ENCODE results near the gene IL10RA.

The IL10RA gene

DNA sequence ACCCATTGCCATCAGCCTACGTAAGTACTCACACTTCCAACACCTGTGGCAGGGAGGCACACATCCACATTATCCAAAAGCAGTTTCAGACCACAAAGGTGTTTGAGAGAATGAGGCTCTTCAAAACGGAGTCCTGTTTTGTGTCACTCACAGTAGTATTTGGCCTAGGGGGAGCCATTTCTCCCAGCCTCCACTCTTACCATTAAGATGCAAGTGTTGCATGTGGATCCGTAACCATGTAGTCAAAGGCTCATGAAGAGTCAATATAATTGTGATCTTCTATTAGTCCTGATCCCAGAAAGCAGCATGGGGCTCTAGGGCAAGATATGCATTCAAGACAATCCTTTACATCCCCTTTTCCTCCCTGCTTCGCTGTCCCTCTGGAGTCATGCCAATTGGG is 41.5 kb downstream of the IL10RA start:
- DNase-seq: no peak
- no peaks in the 10 kb centered on the region for H3K9me3 ChIP-seq (ENCODE audit: severe bottlenecking)
- TF ChIP-seq, protein P1, sequence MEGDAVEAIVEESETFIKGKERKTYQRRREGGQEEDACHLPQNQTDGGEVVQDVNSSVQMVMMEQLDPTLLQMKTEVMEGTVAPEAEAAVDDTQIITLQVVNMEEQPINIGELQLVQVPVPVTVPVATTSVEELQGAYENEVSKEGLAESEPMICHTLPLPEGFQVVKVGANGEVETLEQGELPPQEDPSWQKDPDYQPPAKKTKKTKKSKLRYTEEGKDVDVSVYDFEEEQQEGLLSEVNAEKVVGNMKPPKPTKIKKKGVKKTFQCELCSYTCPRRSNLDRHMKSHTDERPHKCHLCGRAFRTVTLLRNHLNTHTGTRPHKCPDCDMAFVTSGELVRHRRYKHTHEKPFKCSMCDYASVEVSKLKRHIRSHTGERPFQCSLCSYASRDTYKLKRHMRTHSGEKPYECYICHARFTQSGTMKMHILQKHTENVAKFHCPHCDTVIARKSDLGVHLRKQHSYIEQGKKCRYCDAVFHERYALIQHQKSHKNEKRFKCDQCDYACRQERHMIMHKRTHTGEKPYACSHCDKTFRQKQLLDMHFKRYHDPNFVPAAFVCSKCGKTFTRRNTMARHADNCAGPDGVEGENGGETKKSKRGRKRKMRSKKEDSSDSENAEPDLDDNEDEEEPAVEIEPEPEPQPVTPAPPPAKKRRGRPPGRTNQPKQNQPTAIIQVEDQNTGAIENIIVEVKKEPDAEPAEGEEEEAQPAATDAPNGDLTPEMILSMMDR (IDR thresholded peaks at IDR 0.05; ENCODE audit: low read depth, low read length): 0 out of 2 replicates have a peak, but pooled peaks have one; percentile 4
- H3K27me3 ChIP-seq (ENCODE audit: insufficient read depth, low read depth, severe bottlenecking): no peaks in the 10 kb centered on the region
- no peaks in the 10 kb centered on the region for H3K36me3 ChIP-seq
- no peak overlapping the region for H3K4me3 ChIP-seq (ENCODE audit: low read depth, low read length)
- no peak overlapping the region for H3K27ac ChIP-seq

- H3K36me3 ChIP-seq: no peaks in the 10 kb centered on the region
- no peak overlapping the region for H3K4me3 ChIP-seq (ENCODE audit: low read depth, low read length)
- TF ChIP-seq, protein P1 (IDR thresholded peaks at IDR 0.05; ENCODE audit: low read depth, low read length): no peak
Measured at GRCh38 chr11:118028626-118029025, 42.4 kb downstream of the IL10RA start.

GRCh38 chr11:118033443-118033842 is 47.2 kb downstream of the IL10RA start:
- Histone ChIP-seq H3K4me3 (ENCODE audit: low read depth, low read length) (no peak overlapping the region), H3K36me3 (no peaks in the 10 kb centered on the region), H3K27me3 (ENCODE audit: insufficient read depth, low read depth, severe bottlenecking) (no peaks in the 10 kb centered on the region), H3K9me3 (ENCODE audit: severe bottlenecking) (no peaks in the 10 kb centered on the region), H3K27ac (no peak overlapping the region)
- TF ChIP-seq, protein P1 (IDR thresholded peaks at IDR 0.05; ENCODE audit: low read depth, low read length): no peak
- no peak for DNase-seq

More at GRCh38 chr11:118028626-118029025, 42.4 kb downstream of the IL10RA start:
- Histone ChIP-seq H3K27ac (no peak overlapping the region), H3K9me3 (ENCODE audit: severe bottlenecking) (no peaks in the 10 kb centered on the region), H3K27me3 (ENCODE audit: insufficient read depth, low read depth, severe bottlenecking) (no peaks in the 10 kb centered on the region)
- DNase-seq: no peak

DNA sequence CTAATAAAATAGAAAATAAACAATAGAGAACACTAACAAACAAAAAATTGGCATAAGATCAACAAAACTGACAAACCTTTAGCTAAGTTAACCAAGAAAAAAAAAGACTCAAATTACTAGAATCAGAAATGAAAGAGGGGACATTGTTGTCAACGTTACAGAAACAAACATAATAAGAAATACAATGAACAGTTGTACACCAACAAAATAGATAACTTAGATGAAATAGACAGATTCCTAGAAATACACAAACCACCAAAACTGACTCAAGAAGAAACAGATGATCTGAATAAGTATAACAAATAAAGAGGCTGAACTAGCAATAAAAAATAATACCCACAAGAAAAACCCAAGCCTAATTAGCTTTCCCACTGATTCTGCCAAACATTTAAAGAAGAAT is 55.9 kb downstream of the IL10RA start:
- H3K27me3 ChIP-seq (ENCODE audit: insufficient read depth, low read depth, severe bottlenecking): no peaks in the 10 kb centered on the region
- no peak overlapping the region for H3K4me3 ChIP-seq (ENCODE audit: low read depth, low read length)
- H3K36me3 ChIP-seq: no peaks in the 10 kb centered on the region
- H3K9me3 ChIP-seq (ENCODE audit: severe bottlenecking): no peaks in the 10 kb centered on the region
- DNase-seq: no peak
- no peak overlapping the region for H3K27ac ChIP-seq
- TF ChIP-seq, protein P1 (IDR thresholded peaks at IDR 0.05; ENCODE audit: low read depth, low read length): no peak

DNA sequence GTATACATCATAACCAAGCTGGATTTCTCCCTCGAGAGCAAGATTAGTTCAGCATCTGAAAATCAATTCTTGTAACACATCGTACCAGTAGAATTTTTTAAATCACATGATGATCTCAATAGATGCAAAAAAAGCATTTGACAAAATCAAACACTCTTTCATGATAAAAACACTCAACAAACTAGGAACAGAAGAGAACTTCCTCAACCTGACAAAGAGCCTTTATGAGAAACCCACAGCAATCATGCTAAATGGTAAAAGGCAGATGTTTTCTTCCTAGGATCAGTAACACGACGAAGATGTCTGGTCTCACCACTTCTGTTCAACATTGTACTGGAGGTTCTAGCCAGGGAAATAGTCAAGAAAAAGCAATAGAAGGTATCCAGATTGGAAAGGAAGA is 56.6 kb downstream of the IL10RA start:
- TF ChIP-seq, protein P1 (IDR thresholded peaks at IDR 0.05; ENCODE audit: low read depth, low read length): no peak
- H3K27ac ChIP-seq: no peak overlapping the region
- H3K36me3 ChIP-seq: no peaks in the 10 kb centered on the region
- H3K27me3 ChIP-seq (ENCODE audit: insufficient read depth, low read depth, severe bottlenecking): no peaks in the 10 kb centered on the region
- no peak overlapping the region for H3K4me3 ChIP-seq (ENCODE audit: low read depth, low read length)
- no peaks in the 10 kb centered on the region for H3K9me3 ChIP-seq (ENCODE audit: severe bottlenecking)
- DNase-seq: no peak

GRCh38 chr11:118045191-118045590 is 59.0 kb downstream of the IL10RA start:
- no peaks in the 10 kb centered on the region for H3K9me3 ChIP-seq (ENCODE audit: severe bottlenecking)
- DNase-seq: no peak
- H3K4me3 ChIP-seq (ENCODE audit: low read depth, low read length): no peak overlapping the region
- no peaks in the 10 kb centered on the region for H3K36me3 ChIP-seq
- H3K27ac ChIP-seq: peak overlapping the region; percentile 39
- H3K27me3 ChIP-seq (ENCODE audit: insufficient read depth, low read depth, severe bottlenecking): no peaks in the 10 kb centered on the region
- TF ChIP-seq, protein P1 (IDR thresholded peaks at IDR 0.05; ENCODE audit: low read depth, low read length): no peak
